BJ (cell line): ENCODE data around the gene AKNA. TPM values are rescaled to one million over a fixed set of nuclear protein-coding genes. Genes with fewer than 3 reads are reported as not detected.

Source experiments
- CTCF ChIA-PET: fragments of 350-600 bp; formaldehyde crosslinking; extraction: SDS; loops from one replicate; lab custom pipeline; 2021; ENCODE audit warnings: antibody characterized with exemption, inconsistent platforms; lab: Yijun Ruan, JAX
- POLR2A ChIA-PET: fragments of 300-600 bp; sonication (Branson Sonifier 250); formaldehyde crosslinking; extraction: SDS; loops from one replicate; lab custom pipeline; 2021; ENCODE audit warnings: antibody characterized with exemption; lab: Charles Lee
- DNase-seq: peaks from one replicate; pipeline ENCODE4 v3.0.0-alpha.2; 2011; ENCODE audit warnings: low read depth
- H3K27me3 ChIP-seq: 2 replicates; pipeline ENCODE4 v1.6.0; 2011; ENCODE audit warnings: low read length; ENCODE audit not compliant: control insufficient read depth, insufficient read depth
- H3K36me3 ChIP-seq: 2 replicates; pipeline ENCODE4 v1.5.1; 2011; ENCODE audit warnings: low read length; ENCODE audit not compliant: control insufficient read depth, insufficient read depth
- H3K4me3 ChIP-seq: 2 replicates; pipeline ENCODE4 v1.5.1; 2011; ENCODE audit warnings: low read depth, mild to moderate bottlenecking, control low read depth, low read length
- polyA plus RNA-seq: library from polyadenylated mRNA; depleted of rRNA; stranded (reverse); fragments of >200 nt; gene quantifications from 2 replicates; pipeline ENCODE4 v1.2.3, GENCODE V29; 2011
- TF ChIP-seq, protein P1 (sequence below): IDR thresholded peaks from 2 replicates; pipeline ENCODE4 v1.5.1; 2011; ENCODE audit warnings: low read depth, mild to moderate bottlenecking, control low read depth, inconsistent platforms, low read length, moderate library complexity; ENCODE audit not compliant: insufficient read depth

Gene AKNA
- polyA plus RNA-seq, 1 experiment: 11.8 TPM

DNA sequence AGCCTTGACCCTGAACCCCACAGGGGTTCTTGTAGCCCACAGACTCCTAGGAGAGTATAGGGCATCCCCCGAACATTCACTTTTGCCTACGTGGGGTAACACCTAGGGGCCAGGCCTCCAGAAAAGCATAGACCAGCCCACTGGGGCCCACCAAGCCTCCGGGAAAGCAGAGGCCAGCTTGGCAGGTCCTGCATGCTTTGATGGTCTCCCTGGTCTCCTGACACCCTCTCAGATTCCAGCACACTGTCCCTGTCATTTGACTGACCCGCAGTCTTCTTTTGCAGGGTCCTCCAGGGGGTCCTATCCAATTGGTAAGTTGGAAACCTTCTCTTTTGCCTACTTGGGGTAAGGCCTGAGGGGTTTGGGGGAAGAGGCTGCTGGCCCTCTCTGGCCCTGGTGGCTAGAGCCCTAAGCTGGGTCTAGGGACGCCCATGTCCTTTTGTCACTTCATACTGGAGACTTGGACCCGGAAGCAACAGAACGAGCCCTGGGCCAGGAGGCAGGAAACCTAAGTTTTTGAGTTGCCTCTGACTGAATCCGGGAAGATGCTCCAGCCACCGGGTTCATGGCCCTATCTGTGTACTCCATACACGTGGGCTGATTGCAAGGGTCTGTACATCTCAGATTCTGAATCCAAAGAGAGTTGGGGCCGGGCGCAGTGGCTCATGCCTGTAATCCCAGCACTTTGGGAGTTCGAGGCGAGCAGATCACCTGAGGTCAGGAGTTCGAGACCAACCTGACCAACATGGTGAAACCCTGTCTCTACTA lies 85.8 kb downstream of the AKNA start:
- TF ChIP-seq, protein P1, sequence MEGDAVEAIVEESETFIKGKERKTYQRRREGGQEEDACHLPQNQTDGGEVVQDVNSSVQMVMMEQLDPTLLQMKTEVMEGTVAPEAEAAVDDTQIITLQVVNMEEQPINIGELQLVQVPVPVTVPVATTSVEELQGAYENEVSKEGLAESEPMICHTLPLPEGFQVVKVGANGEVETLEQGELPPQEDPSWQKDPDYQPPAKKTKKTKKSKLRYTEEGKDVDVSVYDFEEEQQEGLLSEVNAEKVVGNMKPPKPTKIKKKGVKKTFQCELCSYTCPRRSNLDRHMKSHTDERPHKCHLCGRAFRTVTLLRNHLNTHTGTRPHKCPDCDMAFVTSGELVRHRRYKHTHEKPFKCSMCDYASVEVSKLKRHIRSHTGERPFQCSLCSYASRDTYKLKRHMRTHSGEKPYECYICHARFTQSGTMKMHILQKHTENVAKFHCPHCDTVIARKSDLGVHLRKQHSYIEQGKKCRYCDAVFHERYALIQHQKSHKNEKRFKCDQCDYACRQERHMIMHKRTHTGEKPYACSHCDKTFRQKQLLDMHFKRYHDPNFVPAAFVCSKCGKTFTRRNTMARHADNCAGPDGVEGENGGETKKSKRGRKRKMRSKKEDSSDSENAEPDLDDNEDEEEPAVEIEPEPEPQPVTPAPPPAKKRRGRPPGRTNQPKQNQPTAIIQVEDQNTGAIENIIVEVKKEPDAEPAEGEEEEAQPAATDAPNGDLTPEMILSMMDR: no peak
- POLR2A ChIA-PET: no interaction called here

DNA sequence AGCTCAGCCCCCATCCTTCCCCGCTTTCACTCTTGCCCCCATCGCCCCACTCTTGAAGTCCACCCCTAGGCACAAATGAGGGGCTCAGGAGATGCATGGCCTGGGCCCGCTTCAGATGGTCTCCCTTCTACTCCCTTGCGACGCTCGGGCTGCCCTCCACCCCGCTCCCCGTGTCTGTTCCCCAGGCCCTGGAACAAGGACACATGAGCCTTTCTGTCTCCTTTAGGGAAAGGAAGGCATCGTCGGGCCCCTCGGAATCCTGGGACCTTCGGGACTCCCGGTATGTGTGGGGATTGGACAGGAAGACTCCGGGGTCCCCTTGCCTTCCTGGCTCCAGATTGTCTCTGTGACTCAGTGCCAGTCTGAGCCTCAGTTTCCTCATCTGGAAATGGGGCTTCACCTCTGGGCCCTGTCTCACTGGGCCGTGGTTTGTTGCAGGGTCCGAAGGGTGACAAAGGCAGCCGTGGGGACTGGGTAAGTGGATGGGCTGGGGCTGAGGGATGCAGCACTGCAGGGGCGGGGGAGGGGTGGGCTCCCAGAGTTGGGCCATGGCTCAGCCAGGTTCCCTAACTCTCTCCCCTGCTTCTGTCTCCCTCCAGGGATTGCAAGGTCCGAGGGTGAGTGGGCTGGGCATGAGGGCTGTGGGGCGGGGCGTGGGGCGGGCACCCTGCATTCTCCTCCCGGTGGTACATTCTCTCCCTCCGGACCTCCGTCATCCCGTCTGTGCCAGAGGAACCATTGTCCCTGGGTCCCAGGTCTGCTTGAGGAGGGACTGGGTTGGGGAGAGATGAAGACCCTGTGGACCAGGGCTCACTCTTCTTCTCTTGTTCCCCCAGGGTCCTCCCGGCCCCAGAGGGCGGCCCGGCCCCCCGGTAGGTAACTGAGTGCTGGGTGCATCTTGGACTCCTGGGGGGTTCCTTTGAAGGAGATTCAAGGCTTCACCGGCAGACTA lies 86.7 kb downstream of the AKNA start:
- Histone ChIP-seq H3K36me3 (peaks cover 25% of the 10 kb centered on the region), H3K27me3 (no peaks in the 10 kb centered on the region), H3K4me3 (no peak overlapping the region)
- TF ChIP-seq, protein P1: no peak
- CTCF ChIA-PET: interaction anchor here (1.1 to 4.3 kb wide), 2 partner anchors 39 to 193 kb away, joined by 4 to 22 read pairs; no protein-coding TSS in a partner anchor
- DNase-seq: no peak
- POLR2A ChIA-PET: no interaction called here

More for the DNA sequence above, 85.8 kb downstream of the AKNA start:
- H3K4me3 ChIP-seq: no peak overlapping the region
- CTCF ChIA-PET: no interaction called here
- H3K27me3 ChIP-seq: no peaks in the 10 kb centered on the region
- no peak for DNase-seq
- peaks cover 28% of the 10 kb centered on the region for H3K36me3 ChIP-seq

DNA sequence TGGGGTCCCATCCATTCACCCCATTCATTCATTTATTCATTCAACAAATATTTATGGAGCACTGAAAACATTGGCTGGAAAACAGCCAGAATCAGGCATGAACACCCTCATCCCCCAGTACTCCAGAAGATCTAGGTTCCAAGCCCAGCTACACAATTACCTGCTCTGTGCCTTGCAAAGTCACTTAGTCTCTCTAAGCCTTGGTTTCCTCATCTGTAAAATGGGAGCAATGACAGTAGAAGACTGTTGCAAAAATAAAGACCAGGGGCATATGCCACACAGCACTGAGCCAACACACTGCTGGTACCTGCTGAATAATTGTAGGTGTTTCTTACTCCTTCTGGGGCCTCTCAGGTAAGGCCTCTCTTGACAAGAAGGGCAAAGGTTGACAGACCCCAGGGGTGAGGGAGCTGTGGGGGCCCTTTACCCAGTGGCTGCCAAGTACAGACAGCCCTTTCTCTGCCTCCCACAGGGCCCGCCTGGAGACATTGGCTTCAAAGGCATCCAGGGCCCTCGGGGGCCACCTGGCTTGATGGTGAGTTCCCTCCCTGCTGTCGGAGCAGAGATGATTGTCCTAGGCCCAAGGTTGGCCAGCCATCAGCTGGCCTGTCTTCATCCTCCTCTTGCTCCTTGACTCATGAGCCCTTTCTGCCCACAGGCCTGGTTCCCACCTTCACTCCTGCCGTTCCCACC lies 87.5 kb downstream of the AKNA start:
- POLR2A ChIA-PET: no interaction called here
- H3K27me3 ChIP-seq: no peaks in the 10 kb centered on the region
- CTCF ChIA-PET: interaction anchor here (1.1 to 4.3 kb wide), 6 partner anchors 10 to 218 kb away, joined by 4 to 22 read pairs (median 6); partner anchors contain the start of gene COL27A1
- no peak for DNase-seq
- H3K4me3 ChIP-seq: no peak overlapping the region
- TF ChIP-seq, protein P1: no peak
- H3K36me3 ChIP-seq: peaks cover 23% of the 10 kb centered on the region

DNA sequence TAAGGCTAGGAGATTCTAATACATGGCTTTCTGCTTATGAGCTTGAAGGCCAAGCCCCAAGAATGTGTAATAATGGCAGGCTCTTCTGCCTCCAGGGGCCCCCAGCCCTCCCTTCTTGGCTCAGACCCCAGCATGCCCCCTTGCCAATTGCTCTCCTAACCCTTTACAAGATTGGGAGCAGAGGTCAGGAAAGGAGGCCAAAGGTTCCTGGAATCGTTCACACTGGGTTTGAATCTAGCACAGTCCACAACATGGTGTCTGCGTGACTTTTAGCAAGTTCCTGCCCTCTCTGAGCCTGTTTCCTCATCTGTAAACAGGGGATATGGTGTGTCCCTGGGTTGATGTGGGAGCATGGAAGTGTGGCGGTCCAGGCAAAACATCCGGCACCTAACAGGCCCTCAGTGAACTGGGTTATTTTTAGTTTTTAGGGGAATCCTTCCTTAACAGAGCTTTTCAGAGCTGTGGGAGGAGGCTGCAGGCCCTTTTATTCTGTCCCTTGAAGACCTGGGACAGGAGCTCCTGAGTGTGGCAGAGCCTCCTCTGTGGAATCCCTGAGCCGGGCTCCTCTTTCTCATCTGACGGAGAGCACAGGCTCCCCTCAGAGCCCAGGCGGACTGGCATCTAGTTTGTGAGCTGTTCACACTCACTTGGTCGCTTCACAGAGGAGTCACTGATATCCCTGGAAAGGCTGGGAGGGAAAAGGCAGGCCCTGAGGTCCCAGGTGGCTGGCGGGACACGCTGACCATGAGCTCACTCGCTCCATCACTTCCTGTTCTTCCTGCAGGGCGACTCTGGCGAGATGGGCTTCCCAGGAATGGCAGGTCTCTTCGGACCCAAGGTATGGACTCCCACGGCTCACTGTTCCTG lies 88.3 kb downstream of the AKNA start:
- TF ChIP-seq, protein P1: no peak
- Histone ChIP-seq H3K4me3 (no peak overlapping the region), H3K27me3 (no peaks in the 10 kb centered on the region), H3K36me3 (peaks cover 19% of the 10 kb centered on the region)
- no peak for DNase-seq
- CTCF ChIA-PET: interaction anchor here (1.0 to 4.3 kb wide), 7 partner anchors 9 to 217 kb away, joined by 4 to 22 read pairs (median 4); partner anchors contain the start of gene COL27A1
- POLR2A ChIA-PET: no interaction called here
